ENCODE results near the gene LRCH1.

GRCh38 chr13:46797501-46798237 lies 244.7 kb downstream of the LRCH1 start:
- TF ChIP-seq CTCF (conservative IDR thresholded peaks at IDR 0.05) = no peak
- no peak for TF ChIP-seq EZH2 (IDR thresholded peaks at IDR 0.05; ENCODE audit: low read depth)

Measured in PC-9 (cell line).